NOMO-1 treated with DMSO at 0.1 percent for 48 hours (cell line): Measurements from ENCODE around the gene RALGDS.

Experiments
- DNase-seq: peaks from one replicate; lab custom pipeline; 2025; ENCODE audit not compliant: unreplicated experiment; lab: John Stamatoyannopoulos, UW

RALGDS gene

GRCh38 chr9:133055788-133056420 is 65.1 kb downstream of the RALGDS start:
- no peak for DNase-seq

- no peak for DNase-seq
Observed at GRCh38 chr9:133054966-133055365, 66.1 kb downstream of the RALGDS start.

- DNase-seq = no peak
Observed at GRCh38 chr9:133054194-133054890, 66.7 kb downstream of the RALGDS start.

GRCh38 chr9:133051966-133052539 is 69.0 kb downstream of the RALGDS start:
- no peak for DNase-seq

- DNase-seq = no peak
Observed at GRCh38 chr9:133051281-133051900, 69.6 kb downstream of the RALGDS start.

- no peak for DNase-seq
Observed at GRCh38 chr9:133050781-133051180, 70.3 kb downstream of the RALGDS start.

- no peak for DNase-seq
Observed at GRCh38 chr9:133050142-133050541, 70.9 kb downstream of the RALGDS start.

GRCh38 chr9:133049043-133049442 is 72.0 kb downstream of the RALGDS start:
- DNase-seq = no peak

GRCh38 chr9:133048595-133048994 is 72.4 kb downstream of the RALGDS start:
- peak; percentile 18 for DNase-seq
